GM12878 (cell line): ENCODE results near the gene ITSN1. TPM values are rescaled to one million over a fixed set of nuclear protein-coding genes. Genes with fewer than 3 reads are reported as not detected.
"Not testable (repeated sequence)": the region's sequence is repeated elsewhere in the genome, so short reads cannot be mapped to it uniquely, and the experiment has no call there.

Source experiments
- ATAC-seq: fragments of 200-7000 bp; cut with Tn5 transposase; 3 replicates; pipeline ENCODE4 v1.9.1; 2020; ENCODE audit warnings: mild to moderate bottlenecking, moderate library complexity
- BruUV-seq: library from RNA; stranded (reverse); fragments of 400-500 nt; replicated peaks from 2 replicates; lab custom pipeline; 2021; lab: Mats Ljungman, UMichigan
- CTCF ChIA-PET: fragments of 300-600 bp; sonication (Branson Sonifier 250); formaldehyde crosslinking; extraction: SDS; loops from one replicate; lab custom pipeline; 2021; ENCODE audit warnings: inconsistent platforms; lab: Yijun Ruan, JAX
- POLR2A ChIA-PET: fragments of 350-600 bp; formaldehyde crosslinking; extraction: SDS; loops from one replicate; lab custom pipeline; 2021; ENCODE audit warnings: inconsistent platforms; lab: Charles Lee
- RAD21 ChIA-PET: fragments of 300-600 bp; sonication (Branson Sonifier 250); formaldehyde crosslinking; loops from one replicate; lab custom pipeline; 2023; ENCODE audit warnings: antibody characterized with exemption; ENCODE audit not compliant: unreplicated experiment; lab: Charles Lee
- SMC1A ChIA-PET: fragments of 300-600 bp; sonication (Branson Sonifier 250); formaldehyde crosslinking; loops from one replicate; lab custom pipeline; 2023; ENCODE audit not compliant: unreplicated experiment, uncharacterized antibody; lab: Charles Lee
- DNase-seq: peaks from one replicate; pipeline ENCODE4 v3.0.0-alpha.2; 2011; ENCODE audit warnings: low read depth, low spot score
- FAIRE-seq: peaks from 3 replicates; lab custom pipeline; 2011; peaks lifted over from hg19 to GRCh38; lab: Jason Lieb, UNC
- H2AFZ ChIP-seq: 2 replicates; pipeline ENCODE4 v1.6.0; 2011; ENCODE audit warnings: low read depth, low read length, control low read depth; ENCODE audit not compliant: control insufficient read depth
- H3K27ac ChIP-seq: 2 replicates; pipeline ENCODE4 v1.5.1; 2011; ENCODE audit warnings: control low read depth; ENCODE audit not compliant: control insufficient read depth, insufficient read depth
- H3K27me3 ChIP-seq, 2 experiments: replicated peaks in 1 of 2; 2 replicates each; pipeline versions ENCODE4 v1.6.0 to v1.6.1; 2011; ENCODE audit warnings: low read length in 1 of 2; ENCODE audit not compliant: control insufficient read depth in 2 of 2, insufficient read depth in 2 of 2
- H3K36me3 ChIP-seq, 2 experiments: 2 replicates each; pipeline ENCODE4 v1.5.1; 2011; ENCODE audit warnings: low read length in 1 of 2; ENCODE audit not compliant: control insufficient read depth in 2 of 2, insufficient read depth in 2 of 2
- H3K4me1 ChIP-seq: 2 replicates; pipeline ENCODE4 v1.6.1; 2011; ENCODE audit warnings: mild to moderate bottlenecking, low read length, moderate library complexity, mixed read lengths; ENCODE audit not compliant: control insufficient read depth, insufficient read depth
- H3K4me2 ChIP-seq: 2 replicates; pipeline ENCODE4 v1.6.0; 2011; ENCODE audit warnings: control low read depth; ENCODE audit not compliant: control insufficient read depth, insufficient read depth
- H3K4me3 ChIP-seq: fragments of 200-600 bp; sonication (generic); 2 replicates; pipeline ENCODE4 v1.5.1; 2016
- H3K79me2 ChIP-seq: 2 replicates; pipeline ENCODE4 v1.6.0; 2011; ENCODE audit warnings: low read length; ENCODE audit not compliant: control insufficient read depth, insufficient read depth
- H3K9ac ChIP-seq: 2 replicates; pipeline ENCODE4 v1.8.0; 2011; ENCODE audit warnings: low read length, control low read depth, mixed read lengths; ENCODE audit not compliant: control insufficient read depth, insufficient read depth
- H3K9me3 ChIP-seq: replicated peaks from 3 replicates; pipeline ENCODE4 v1.5.1; 2011; ENCODE audit warnings: mild to moderate bottlenecking, low read length; ENCODE audit not compliant: control insufficient read depth, insufficient read depth
- H4K20me1 ChIP-seq: 2 replicates; pipeline ENCODE4 v1.6.0; 2011; ENCODE audit not compliant: control insufficient read depth, insufficient read depth
- CBFB ChIP-seq: IDR thresholded peaks from 2 replicates; pipeline ENCODE4 v1.6.1; 2016; ENCODE audit warnings: antibody characterized with exemption, low read depth
- JUND ChIP-seq: IDR thresholded peaks from 2 replicates; pipeline ENCODE4 v1.6.1; 2012; ENCODE audit warnings: low read depth, mild to moderate bottlenecking, low read length, improper control_type of control experiment, moderate library complexity
- STAT3 ChIP-seq: IDR thresholded peaks from 2 replicates; pipeline ENCODE4 v1.6.1; 2011; ENCODE audit warnings: low read depth, low read length, improper control_type of control experiment
- WRNIP1 ChIP-seq: IDR thresholded peaks from 2 replicates; pipeline ENCODE4 v1.6.1; 2011; ENCODE audit warnings: low read depth, low read length, improper control_type of control experiment, borderline replicate concordance
- WGBS: methylation state at CpG from one replicate; pipeline ENCODE4 v1.1.6; 2016; ENCODE audit warnings: low lambda C conversion rate; ENCODE audit not compliant: insufficient replicate concordance, insufficient coverage; ENCODE audit errors: missing lambda C conversion rate; 5-methylcytosine and 5-hydroxymethylcytosine counted together
- in situ Hi-C: fragments of 300-500 bp; cut with MboI; formaldehyde crosslinking; loops from 9 replicates; pipeline ENCODE4 v1.14.3; 2018; ENCODE audit warnings: mixed read lengths
- intact Hi-C: fragments of 100-400 bp; cut with micrococcal nuclease; formaldehyde crosslinking; loops from one replicate; pipeline ENCODE4 v1.14.2; 2022; ENCODE audit not compliant: unreplicated experiment
- polyA plus RNA-seq, 11 experiments: library from polyadenylated mRNA; depleted of rRNA in 4 of 11; unstranded in 6 of 11; stranded (reverse) in 5 of 11; fragments of >200 nt; fragmentation: Nextera tagmentation in 4 of 11; fragmentation: Illumina TruSeq in 1 of 11; extraction: Ambion mirVana in 4 of 11; extraction: Trizol in 1 of 11; gene quantifications; 1 replicate in 1 of 11; 2 replicates in 10 of 11; pipeline versions ENCODE4 v1.2.1 to v1.2.3, GENCODE V29; 2011 to 2016; ENCODE audit warnings: inconsistent platforms in 2 of 11, missing spikeins in 2 of 11, low read depth in 1 of 11
- total RNA-seq, 4 experiments: library from RNA; depleted of rRNA in 3 of 4; stranded (reverse); fragments of >200 nt in 3 of 4; fragmentation: Illumina TruSeq in 1 of 4; extraction: Trizol in 1 of 4; gene quantifications; 2 replicates each; pipeline versions ENCODE4 v1.2.1 to v1.2.3, GENCODE V29; 2013 to 2021
- TF ChIP-seq, protein P1 (sequence below): fragments of 450-650 bp; formaldehyde crosslinking; IDR thresholded peaks from 2 replicates; pipeline ENCODE4 v1.4.0; 2020; ENCODE audit warnings: mild to moderate bottlenecking, moderate library complexity

Gene ITSN1
- total and polyA plus RNA-seq, 10 of the 15 experiments (the other 5 are each of a cell fraction or from before 2014, with no cell fraction given): 0.89 to 10.6 (median 4.8) TPM

DNA sequence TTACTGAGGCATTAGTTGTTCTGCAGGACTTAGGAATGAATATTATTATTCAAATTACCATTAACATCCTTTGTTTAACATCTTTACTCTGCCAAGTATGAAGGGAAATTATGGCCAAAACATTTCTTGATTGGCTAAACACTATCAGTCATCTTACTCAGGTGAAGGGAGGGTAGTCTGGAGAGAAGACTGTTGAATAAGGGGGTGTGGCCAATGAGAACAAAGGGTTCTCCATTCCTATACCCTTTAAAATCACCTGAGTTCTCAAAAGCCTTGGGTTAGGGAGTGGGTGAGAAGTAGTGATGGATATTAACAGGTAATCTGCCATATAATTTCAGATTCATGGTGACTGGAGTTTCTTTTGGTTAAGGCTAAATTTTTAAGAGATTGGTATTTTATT, 20.0 kb upstream of the ITSN1 start:
- Histone ChIP-seq H4K20me1 (no peaks in the 10 kb centered on the region), H3K27me3 (no peaks in the 10 kb centered on the region), H3K9me3 (no peaks in the 10 kb centered on the region), H3K36me3 (peaks cover 0 to 4% of the 10 kb centered on the region in 2 experiments; a peak in 1 of 4 replicates), H2AFZ (no peak overlapping the region), H3K27ac (no peak overlapping the region), H3K79me2 (no peaks in the 10 kb centered on the region), H3K4me3 (no peak overlapping the region), H3K9ac (no peak overlapping the region), H3K4me2 (no peak overlapping the region), H3K4me1 (no peaks in the 10 kb centered on the region)
- ChIA-PET RAD21 (no interaction called here), POLR2A (no interaction called here), CTCF (interaction anchor here (4.5 kb wide), 1 partner anchor 17 kb away, joined by 27 read pairs; no protein-coding TSS in a partner anchor), SMC1A (no interaction called here)
- ATAC-seq: no peak
- intact Hi-C loops (no loop called here), in situ Hi-C loops (no loop called here)
- DNase-seq: no peak
- BruUV-seq: no TSS peak
- no peak for FAIRE-seq
- TF ChIP-seq STAT3 (no peak), JUND (no peak), WRNIP1 (no peak), CBFB (no peak)
- TF ChIP-seq, protein P1, sequence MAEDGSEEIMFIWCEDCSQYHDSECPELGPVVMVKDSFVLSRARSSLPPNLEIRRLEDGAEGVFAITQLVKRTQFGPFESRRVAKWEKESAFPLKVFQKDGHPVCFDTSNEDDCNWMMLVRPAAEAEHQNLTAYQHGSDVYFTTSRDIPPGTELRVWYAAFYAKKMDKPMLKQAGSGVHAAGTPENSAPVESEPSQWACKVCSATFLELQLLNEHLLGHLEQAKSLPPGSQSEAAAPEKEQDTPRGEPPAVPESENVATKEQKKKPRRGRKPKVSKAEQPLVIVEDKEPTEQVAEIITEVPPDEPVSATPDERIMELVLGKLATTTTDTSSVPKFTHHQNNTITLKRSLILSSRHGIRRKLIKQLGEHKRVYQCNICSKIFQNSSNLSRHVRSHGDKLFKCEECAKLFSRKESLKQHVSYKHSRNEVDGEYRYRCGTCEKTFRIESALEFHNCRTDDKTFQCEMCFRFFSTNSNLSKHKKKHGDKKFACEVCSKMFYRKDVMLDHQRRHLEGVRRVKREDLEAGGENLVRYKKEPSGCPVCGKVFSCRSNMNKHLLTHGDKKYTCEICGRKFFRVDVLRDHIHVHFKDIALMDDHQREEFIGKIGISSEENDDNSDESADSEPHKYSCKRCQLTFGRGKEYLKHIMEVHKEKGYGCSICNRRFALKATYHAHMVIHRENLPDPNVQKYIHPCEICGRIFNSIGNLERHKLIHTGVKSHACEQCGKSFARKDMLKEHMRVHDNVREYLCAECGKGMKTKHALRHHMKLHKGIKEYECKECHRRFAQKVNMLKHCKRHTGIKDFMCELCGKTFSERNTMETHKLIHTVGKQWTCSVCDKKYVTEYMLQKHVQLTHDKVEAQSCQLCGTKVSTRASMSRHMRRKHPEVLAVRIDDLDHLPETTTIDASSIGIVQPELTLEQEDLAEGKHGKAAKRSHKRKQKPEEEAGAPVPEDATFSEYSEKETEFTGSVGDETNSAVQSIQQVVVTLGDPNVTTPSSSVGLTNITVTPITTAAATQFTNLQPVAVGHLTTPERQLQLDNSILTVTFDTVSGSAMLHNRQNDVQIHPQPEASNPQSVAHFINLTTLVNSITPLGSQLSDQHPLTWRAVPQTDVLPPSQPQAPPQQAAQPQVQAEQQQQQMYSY (CRISPR knock-in tag): no peak

DNA sequence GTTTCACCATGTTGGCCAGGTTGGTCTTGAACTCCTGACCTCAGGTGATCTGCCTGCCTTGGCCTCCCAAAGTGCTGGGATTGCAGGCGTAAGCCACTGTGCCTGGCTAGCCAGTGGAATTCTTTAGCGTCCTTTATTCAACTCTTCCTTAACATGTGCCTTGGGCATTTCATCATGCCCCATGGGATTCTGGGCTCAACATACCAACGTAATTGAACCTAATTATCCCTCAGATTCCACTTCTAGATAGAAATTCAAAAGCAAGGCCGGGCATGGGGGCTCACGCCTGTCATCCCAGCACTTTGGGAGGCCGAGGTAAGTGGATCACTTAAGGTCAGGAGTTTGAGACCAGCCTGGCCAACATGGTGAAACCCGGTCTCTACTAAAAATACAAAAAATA, 16.1 kb upstream of the ITSN1 start:
- H4K20me1 ChIP-seq, H2AFZ ChIP-seq, H3K27me3 ChIP-seq, SMC1A ChIA-PET, POLR2A ChIA-PET, H3K9me3 ChIP-seq, H3K27ac ChIP-seq, BruUV-seq, H3K79me2 ChIP-seq, H3K4me1 ChIP-seq, ATAC-seq, H3K4me2 ChIP-seq, H3K36me3 ChIP-seq, RAD21 ChIA-PET, intact Hi-C loops, H3K4me3 ChIP-seq, DNase-seq, FAIRE-seq, H3K9ac ChIP-seq: not testable (repeated sequence)
- in situ Hi-C loops: loop anchor here (25.0 kb wide), 1 partner anchor 1239 kb away; the partner anchor contains the start of gene URB1
- CTCF ChIA-PET: interaction anchor here (0.6 to 3.6 kb wide), 2 partner anchors 22 to 1333 kb away, joined by 4 to 22 read pairs; no protein-coding TSS in a partner anchor
- WGBS: 96% methylated on average over 7 of the region's 7 CpGs
